GM19239 (cell line): ENCODE data around the gene IGSF3.
"Not testable (repeated sequence)": the region's sequence is repeated elsewhere in the genome, so short reads cannot be mapped to it uniquely, and the experiment has no call there.

Source experiments
- DNase-seq: peaks from one replicate; pipeline ENCODE4 v3.0.0; 2011; ENCODE audit warnings: low spot score; ENCODE audit not compliant: insufficient read length
- FAIRE-seq: peaks from 2 replicates; lab custom pipeline; 2011; peaks lifted over from hg19 to GRCh38; lab: Jason Lieb, UNC

Gene IGSF3

DNA sequence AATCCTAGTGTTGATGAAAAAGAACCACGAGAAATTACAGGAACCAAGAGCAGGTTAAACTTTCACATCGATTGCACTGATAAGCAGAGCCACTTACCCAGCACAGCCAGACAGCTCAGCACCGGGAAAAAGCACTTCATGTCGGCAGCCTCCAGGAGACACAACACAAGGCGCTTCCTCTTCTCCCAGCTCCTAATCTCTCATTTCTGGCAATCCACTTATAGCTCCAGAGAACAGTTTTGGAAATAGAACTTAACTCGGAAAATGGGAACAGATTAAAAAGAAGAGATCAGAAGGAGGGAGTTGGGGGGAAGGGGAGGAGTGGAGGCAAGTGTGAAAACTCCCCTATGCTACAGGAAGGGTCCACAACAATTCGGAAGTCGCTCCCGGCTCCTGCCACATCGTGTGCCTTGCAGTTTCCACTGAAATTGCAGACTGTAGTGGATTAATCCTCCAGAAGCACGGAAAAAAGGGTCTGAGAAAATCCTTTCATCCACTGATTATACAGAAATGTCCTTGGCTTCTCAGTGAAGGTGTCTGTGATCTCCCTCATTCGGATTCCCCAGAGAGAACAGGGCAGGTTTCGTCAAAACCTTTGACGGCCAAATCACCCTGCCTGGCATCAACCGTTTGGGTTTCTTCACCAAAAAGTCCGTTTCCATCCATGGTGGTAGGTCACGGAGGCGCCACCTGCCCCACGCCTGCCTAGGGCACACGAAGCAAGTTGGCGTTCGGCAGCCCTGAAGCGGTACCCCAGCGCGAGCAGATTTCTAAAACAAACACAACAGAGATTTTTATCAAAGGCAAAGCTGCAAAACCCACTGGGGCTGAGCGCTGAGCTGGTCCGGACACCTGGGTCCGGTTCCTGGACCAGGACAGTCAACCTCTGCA, 1.1 kb downstream of the IGSF3 start:
- DNase-seq (no peak), FAIRE-seq (no peak)

DNA sequence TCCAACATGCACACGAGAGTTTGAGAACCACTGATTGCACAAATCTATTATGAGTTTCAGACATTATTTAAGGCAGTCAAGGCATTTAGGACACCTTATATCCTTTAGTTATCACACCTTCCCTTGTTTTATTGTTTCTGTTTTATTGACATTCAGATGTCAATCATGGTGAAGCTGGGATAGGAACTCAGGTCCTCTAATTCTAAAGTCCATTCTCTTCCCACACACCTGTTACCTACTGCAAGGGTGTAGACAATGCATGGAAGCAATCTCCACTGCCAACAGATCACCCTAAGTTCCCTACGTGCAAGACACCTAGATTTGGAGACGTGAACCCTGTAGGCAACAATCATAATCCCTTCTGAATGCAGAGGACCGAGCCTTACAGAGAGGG, 2.6 kb downstream of the IGSF3 start:
- DNase-seq (no peak), FAIRE-seq (no peak)

DNA sequence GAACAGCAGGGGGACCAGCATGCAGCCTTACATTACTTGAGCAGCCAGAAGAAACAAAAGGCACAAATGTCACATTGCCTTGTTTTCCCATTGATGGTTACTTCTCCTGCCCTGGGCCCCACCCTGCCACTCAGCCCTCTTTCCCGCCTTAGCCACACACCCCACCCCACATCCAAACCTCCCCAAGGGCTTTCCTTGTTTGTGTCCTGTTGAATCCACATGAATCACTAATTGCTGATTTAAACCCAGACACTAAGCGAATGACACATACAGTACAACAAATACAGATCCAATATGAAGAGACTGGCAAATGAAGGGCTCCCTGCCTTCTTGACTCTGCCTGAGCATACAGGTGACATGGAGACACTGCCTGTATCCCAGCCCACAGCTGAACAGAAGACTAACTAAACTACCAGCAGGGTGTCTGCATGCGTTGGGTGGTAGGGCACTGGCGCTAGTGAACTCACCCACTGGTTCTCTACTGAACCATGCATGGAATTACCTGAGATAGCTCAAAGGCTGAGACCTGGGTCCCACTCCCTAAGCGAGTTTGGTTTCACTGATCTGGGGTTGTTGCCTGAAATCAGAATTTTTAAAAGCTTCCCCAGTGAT, 3.1 kb downstream of the IGSF3 start:
- no peak for FAIRE-seq
- DNase-seq, result no peak

DNA sequence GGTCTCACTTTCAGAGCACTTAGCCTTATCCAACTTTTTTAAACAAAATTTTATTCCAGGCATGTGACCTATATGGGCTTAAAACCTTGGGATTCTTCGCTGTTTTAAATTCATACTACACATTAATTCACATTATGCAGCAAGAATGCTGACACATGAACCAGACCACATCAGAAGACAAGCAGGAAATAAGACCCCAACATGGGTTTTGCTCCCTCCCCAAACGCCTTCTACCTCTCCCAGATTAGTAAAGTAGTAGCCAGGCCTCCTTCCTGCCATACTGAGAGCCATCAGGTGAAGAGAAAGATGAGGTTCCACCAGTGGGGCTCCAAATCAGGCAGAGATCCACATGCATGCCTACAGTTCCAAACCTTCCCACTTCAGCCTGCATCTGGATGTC, 3.7 kb downstream of the IGSF3 start:
- no peak for DNase-seq
- no peak for FAIRE-seq

DNA sequence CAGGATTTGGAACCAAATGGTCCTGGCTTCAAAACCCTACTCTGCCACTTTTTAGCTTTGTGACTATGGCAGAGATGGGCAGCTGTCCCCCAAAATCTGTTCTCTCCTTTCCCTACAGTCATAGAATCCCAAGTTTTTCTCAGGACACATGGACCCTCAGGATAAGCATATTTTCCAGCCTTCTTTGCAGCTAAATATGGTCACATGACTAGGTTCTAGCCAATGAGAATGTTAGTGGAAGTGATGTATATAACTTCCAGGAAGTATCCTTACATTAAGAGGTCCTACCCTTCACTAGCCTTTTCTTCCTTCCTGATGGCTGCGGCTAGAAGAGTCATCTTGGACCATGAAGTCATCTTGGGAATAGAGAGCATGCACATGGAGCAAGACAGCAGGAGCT, 5.9 kb downstream of the IGSF3 start:
- FAIRE-seq, result no peak
- no peak for DNase-seq

DNA sequence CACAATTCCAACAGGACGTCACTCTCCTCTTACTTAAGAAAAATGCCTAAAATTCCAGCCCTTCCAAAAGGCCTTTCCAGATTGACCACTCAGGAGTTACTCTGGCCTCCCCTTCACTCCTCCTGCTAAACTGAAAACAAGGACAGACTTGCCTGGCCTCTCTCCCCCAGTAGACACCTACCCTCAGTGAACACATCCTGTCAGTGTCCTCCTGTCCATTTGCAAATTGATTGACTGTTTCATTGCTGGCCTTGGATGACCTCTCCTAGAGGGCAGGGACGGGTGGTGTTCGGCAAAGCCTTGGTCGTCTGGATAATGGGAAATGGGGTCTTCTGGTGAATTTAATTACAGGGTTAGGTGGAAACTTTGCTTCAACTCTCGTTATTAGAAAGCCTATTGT, 8.9 kb downstream of the IGSF3 start:
- not testable (repeated sequence) for FAIRE-seq, DNase-seq

DNA sequence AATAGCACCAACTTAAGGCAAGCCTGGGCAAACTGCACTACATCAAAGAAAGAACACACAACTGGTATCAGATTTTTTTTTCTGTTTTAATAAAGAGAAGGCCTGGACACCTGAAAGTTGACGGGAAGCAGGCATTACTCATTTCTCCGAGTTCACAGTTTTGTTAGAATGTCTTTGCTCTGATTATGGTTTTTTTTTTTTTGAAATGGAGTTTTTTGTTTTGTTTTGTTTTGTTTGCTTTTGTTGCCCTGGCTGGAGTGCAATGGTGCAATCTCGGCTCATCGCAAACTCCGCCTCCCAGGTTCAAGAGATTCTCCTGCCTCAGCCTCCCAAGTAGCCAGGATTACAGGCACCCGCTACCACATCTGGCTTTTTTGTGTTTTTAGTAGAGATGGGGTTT, 9.7 kb downstream of the IGSF3 start:
- DNase-seq, FAIRE-seq: not testable (repeated sequence)

DNA sequence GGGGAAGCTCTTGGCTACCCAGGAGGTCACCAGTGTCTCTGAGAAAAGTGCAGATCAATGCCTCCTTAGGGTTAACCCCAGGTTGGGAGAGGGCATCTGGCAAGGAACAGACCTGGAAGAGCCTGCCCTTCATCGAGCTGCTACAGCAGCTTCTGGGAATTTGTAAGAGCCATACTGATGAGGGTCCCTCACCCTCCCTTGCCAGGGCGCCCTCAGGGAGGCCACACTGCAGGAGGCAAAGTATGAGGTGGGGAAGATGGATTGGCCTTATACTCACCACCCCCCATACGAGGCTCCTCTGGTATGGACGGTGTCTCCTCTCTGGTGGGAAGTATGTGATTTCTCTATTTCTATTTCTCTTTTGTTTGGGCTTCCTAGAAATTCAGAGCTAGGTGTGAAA, 13.2 kb downstream of the IGSF3 start:
- DNase-seq (no peak), FAIRE-seq (no peak)

DNA sequence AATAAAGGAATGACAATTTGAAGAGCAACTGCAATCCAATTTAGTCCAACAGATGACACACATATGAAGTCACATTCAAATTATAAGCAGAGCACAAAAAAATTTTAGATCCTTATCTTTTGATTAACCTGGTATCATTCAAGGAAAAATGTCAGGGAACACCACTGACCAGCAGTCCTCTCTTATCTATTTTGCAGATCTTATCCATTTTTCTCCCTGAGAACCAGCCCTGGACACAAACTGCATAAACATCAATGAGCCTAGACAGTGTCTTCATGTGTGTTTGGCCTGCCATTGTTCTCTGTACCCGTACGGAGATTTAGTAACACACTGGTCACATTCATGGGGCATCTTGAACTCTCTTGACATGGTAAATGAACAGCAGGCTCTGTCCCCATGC, 14.9 kb downstream of the IGSF3 start:
- not testable (repeated sequence) for FAIRE-seq, DNase-seq

DNA sequence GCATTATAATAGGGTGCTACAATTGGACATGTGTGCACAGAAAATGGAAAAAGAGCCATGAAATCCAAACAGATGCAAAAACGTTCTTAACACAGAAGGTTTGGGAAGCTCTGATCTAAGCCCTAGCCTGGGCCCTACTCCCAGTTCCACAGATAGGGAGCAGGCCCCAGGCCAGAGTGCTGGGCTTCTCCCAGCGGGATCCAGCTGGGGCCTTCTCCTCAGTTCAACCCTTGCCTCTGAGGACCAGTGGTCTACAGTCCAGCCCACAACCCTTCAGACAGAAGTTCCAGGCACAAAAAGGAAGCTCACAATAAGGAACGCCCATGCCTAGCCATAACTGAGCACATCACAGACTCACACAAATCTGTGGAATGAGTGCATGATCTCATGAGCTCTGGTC, 16.8 kb downstream of the IGSF3 start:
- FAIRE-seq, DNase-seq: not testable (repeated sequence)

DNA sequence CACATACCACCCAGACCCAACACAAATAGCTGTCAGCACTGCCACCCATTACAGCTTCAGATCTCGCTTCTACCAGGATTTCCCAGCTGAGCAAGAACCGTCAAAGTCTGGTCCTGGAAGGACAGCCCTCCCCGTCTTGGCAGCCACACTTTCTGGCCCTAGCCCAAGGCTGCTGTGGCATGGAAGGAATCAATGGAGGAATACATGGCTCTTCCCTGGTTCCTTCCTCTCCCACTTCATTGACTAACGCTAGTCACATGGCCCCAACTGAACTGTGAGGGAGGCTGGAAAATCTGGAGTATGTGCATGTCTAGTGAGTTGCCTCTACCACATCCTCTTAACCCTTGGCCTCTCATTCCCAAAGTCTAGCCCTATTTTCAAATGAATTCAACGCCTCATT, 18.5 kb downstream of the IGSF3 start:
- not testable (repeated sequence) for FAIRE-seq, DNase-seq

DNA sequence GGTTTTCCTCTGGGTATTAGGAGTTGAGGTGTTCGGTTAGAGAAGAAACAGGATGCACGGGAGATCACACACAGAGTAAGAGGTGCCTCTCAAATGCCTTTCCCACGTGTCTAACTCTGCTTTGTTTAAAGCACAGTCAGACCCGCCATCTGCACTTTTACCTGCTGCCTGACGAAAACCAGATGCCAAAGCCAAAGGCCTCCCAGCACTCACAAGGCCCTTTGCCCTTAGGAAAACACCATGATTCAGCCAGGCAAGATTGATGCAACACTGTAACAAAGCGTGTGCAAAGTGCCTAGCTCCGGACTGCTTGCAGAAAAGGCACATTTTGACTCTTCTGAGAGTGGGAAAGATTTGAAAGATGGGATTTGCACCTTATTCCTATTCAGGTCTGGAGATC, 19.2 kb downstream of the IGSF3 start:
- not testable (repeated sequence) for DNase-seq, FAIRE-seq

DNA sequence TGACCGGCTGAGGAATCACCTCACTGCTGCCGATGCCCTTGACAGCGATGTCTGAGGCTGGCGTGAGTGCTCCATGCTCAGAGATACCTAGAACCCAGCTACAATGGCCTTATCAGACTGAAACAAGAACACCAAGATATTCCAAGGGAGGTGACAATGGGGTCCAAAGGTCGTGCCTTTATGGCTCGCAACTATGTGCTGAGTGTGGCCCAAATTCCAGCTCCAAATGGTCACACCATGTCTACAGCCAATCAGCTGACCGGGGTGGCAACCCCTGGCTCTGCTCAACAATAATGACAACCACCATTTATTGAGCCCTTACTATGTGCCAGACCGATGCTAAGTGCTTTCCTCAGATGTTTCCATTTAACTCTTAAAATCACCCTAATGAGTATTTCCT, 20.3 kb downstream of the IGSF3 start:
- not testable (repeated sequence) for FAIRE-seq, DNase-seq

DNA sequence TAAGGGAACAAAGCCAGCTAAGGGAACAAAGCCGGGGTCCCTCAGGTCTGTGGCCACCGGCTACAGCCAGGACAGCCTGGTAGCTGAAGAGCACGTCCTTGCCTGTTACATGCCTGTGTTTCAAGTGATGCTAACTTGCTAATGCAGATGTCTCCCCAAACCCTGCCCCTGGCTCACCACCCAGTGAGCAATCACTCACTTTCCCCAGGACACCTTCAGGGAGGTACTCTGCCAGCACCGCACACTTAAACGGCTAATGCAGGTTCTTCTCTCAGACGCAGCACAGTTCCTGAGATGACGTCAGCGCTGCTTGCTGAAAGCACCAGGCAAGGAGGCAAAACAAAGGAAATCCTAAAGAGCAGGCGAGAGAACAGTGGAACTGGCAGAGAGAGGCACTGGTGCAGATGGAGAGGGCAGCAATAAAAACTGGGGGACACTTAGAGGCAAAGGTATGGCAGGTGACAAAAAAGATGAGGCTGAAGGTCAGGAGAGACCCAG, 20.8 kb downstream of the IGSF3 start:
- not testable (repeated sequence) for DNase-seq, FAIRE-seq

DNA sequence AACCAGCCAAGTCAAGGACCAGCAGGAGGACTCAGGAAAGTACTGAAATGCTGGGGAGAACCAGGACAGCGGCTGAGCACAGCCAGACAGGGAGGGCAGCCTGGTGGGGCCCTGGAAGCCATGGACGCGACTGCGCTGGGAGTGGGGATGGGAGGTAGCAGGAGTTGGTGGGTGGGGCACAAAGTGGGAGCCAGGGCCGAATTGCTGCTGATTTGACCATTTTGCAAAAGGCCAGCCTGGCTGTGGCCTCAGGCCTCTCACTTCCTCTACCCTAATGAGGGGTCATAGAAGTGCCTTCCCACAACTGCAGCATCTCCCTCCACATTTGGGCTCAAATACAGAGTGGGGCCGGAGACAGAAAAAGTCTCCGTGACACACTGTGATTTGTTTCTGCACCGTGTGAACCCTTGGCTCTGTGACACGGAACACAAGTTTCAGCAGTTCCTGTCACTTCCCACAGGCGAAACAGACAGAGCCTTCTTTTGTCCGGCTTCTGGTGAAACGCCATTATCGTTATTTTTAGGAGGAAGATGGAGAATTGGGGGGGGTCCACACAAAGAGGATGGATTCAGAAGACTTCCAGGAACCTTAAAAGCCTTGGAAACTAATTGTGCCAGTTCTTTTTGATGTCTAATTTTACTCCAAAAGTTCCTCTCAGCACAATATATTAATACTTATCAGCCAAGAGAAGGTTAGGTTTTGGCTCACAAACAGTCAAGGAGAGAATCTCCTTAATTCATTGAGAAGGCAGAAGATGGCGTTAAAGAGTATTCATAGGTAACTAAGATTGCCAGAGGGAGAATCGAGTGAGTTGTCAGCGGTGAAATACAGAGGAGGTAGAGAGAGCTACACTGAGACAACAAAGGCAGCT, 21.5 kb downstream of the IGSF3 start:
- not testable (repeated sequence) for FAIRE-seq, DNase-seq

DNA sequence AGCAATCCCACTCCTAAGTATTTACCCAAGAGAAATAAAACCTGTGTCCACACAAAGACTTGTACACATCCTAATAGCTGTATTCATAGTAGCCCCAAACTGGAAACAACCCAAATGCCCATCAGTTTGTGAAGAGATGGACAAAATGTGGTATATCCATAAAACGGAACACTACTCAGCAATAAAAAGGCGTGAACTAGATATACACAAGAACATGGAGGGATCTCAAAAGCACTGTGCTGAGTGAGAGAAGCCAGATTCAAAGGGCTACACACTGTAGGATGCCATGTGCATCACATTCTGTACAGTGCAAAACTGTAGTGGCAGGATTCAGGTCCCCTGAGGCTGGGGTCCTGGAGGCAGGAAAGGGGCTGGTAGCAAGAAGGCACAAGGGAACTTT, 22.5 kb downstream of the IGSF3 start:
- DNase-seq, FAIRE-seq: not testable (repeated sequence)

DNA sequence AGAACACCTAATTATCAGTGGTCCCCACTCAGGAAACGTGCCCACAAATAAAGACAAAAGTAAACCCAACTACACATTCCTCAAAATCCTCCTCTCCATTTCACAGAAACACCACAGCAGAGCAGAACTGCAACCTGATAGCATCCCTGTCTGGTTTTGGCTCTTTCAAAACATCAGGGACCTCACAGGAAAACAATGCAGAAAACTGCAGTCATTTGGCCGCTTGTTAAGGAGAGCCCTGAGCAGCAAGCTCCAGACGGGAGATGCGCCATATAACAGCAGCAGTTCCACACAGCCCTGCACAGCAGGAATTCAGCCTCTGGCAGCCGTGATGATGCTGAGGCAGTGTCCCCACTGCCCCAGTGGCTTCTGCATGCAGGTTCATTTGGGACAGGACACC, 23.4 kb downstream of the IGSF3 start:
- not testable (repeated sequence) for FAIRE-seq, DNase-seq

DNA sequence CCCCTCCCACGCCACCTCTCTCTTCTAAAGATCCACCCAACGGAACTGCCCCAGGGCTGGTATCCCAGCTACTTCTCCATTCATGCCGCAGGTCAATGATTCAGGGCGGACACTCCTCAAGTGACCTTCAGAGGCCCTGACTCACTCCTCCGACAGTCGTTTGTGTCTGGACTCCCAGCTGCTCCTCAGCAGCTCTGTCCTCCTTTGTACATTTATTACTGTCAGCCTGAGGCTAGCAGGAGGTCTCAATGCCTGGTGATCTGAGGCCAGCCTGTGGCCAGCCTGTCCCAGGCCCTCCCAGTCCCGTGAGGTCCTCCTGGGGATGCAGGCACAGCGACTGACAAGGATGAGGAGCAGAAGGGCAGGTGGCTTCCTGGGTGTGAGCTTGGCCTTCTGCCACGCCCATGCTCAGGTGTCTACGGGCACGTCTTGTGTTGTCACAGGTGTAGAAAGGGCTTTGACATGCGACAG, 24.2 kb downstream of the IGSF3 start:
- not testable (repeated sequence) for FAIRE-seq, DNase-seq

DNA sequence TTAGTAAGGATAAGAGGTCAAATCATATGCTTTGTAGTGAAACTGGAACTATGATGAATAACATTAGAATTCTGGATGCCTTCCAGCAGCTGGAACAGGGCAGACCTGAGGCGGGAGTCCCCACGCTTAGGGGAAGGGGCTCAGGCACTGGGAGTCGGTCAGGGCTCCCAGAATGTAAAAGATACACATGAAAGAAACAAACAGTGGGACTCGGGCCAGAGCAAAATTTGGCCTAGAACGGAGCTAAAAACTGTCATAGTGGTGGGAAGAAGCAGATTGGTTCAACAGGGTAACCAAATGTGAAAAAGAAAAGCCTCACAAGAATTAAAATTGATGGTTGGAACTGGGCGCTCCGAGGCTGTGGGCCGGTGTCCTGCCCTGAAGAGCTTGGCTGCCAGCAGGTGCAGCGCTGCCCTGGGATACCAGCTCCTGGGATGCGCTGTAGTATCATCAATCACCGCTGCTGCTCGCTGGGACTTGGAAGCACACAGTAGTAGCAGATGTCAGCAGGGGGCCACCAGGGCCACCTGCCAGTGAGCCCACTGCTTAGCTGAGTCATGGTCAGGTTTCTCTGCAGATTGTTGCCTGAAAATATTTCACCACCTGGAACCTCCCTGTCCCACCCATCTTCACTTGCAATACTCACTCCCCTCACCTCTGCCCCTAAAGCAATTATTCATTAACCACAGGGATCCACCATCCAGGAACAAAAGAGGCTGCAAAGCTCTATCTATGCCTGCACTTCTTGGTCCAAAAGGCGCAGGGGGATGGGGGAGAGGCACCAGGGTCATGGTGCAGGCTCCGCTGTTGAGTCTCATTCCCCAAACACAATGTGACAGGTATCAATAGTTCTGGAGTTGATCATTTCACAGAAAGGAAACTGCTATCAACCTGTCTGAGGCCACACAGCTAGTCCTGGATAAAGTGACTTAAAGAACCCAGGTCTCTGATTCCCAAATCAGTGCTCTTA, 24.9 kb downstream of the IGSF3 start:
- DNase-seq, FAIRE-seq: not testable (repeated sequence)
